Right lung (tissue), 5 donors: ENCODE results near the gene PSMD1. TPM values are rescaled to one million over a fixed set of nuclear protein-coding genes. Genes with fewer than 3 reads are reported as not detected.
"Not testable (repeated sequence)": the region's sequence is repeated elsewhere in the genome, so short reads cannot be mapped to it uniquely, and the experiment has no call there.

Experiments
- DNase-seq, 2 donors: peaks; one replicate each; pipeline ENCODE4 v3.0.0-alpha.2; 2013
- polyA plus RNA-seq, 5 donors: library from polyadenylated mRNA; unstranded; fragments of 120-200 nt; gene quantifications; one replicate each; pipeline versions ENCODE4 v1.2.1 to v1.2.3, GENCODE V29; 2013; ENCODE audit warnings: inconsistent platforms in 1 of 5, low replicate concordance in 1 of 5; ENCODE audit not compliant: insufficient read length in 5 of 5, insufficient read depth in 1 of 5

PSMD1 gene
- polyA plus RNA-seq, 5 donors, result 73.2 to 80.3 (median 75.9) TPM

DNA sequence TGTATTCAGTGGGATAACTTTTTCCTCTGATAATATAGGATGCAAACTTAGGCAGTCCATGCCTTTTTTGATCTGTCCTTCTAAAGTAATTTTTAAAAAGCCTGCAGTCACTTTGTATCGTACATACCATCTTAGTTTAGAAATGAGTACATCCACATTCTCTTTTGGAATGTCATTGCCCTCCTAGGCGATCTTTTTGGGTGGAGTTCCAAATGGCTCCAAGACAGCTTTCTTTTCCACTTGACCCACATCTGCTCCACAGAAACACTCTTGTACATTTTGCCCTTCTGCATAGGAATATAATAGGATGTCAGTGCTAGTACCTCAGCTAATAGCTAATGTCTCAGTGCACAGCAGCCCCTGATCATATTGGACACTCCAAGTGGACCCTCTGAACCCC is 90.0 kb downstream of the PSMD1 start:
- no peak for DNase-seq

DNA sequence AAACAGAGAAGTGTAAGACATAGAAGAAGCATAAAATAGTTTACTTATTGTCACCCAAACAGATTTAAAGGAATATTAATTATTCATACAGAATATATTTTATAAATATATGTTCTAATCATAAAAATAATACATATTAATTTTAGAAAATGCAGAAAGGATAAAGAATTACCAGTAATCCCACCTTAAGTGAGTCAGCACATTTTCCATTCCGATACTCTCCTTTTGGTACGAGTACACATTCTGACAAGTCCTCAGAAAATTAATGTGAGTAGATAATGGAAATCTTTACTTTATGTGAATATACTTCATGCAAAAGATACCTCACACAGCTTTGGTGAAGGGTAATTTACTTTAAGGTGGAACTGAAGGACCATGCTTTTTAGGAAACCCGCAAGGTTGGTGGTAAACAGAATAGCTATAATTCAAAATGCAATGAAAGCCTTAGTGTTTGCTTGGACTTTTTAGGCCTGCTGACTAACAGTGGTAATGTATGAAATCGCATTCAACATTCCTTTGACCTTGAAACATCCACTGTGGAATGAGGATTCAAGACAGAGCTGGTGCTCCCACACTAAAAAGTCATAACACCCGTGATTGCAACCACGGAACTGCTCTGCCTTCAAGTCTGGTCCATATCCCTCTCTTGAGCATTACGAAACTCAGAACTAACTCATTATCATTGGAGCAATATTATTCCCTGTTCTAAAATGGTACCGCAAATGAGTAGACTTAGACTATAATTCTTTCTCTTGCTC is 96.3 kb downstream of the PSMD1 start:
- no peak for DNase-seq

GRCh38 chr2:231159306-231159705 is 102.6 kb downstream of the PSMD1 start:
- DNase-seq, result no peak

DNA sequence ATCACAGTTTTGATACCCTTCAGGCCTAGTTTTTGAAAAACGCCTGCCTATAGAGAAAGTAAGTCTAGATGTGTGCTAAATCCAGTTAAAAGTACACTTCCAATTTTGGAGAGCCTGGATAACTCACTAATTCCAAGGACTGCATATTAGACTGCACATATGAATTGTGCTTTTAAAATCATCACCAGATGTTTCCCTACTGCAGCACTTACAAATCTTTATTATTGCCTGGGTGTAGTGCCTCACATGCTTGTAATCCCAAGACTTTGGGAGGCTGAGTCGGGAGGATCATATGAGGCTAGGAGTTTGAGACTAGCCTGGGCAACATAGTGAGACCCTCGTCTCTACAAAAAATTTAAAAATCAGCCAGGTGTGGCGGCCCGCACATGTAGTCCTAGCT is 104.0 kb downstream of the PSMD1 start:
- no peak for DNase-seq

GRCh38 chr2:231161252-231161839 is 104.7 kb downstream of the PSMD1 start:
- no peak for DNase-seq

GRCh38 chr2:231161877-231162329 is 105.2 kb downstream of the PSMD1 start:
- no peak for DNase-seq

- no peak for DNase-seq
These were observed 106.3 kb downstream of the PSMD1 start for GRCh38 chr2:231163011-231163410.

- no peak for DNase-seq
These were observed 106.9 kb downstream of the PSMD1 start for GRCh38 chr2:231163414-231164095.

GRCh38 chr2:231167745-231168459 is 111.2 kb downstream of the PSMD1 start:
- DNase-seq, result no peak

DNA sequence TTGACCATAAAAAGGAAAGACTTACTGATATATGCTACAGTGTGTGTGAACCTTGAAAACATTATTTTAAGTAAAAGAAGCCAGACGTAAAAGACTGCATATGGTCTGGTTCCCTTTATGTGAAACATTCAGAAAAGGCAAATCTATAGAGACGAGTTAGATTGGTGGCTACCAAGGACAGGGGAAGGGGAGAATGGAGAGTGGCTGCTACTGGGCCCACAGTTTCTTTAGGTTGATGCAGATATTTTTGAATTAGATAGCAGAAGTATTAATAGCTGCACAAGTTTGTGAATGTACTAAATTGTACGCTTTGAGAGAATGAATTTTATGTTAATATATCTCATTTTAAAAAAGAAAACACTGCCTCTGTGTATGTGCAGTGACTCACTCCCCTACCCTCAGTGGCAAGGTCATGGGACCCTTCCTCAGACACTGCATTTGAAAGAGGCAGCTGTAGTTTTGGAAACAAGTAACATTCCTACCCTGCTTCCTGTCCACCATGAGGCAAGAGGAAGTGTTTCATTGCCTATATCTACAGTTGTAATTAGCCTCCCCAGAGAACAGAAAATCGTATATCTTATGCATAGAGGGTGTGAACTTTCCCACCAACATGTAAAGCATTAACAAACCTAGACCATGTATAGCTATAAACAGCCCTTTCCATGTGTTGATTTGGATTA is 111.9 kb downstream of the PSMD1 start:
- DNase-seq, result no peak

- DNase-seq, result no peak
These were observed 112.8 kb downstream of the PSMD1 start for GRCh38 chr2:231169488-231169887.

DNA sequence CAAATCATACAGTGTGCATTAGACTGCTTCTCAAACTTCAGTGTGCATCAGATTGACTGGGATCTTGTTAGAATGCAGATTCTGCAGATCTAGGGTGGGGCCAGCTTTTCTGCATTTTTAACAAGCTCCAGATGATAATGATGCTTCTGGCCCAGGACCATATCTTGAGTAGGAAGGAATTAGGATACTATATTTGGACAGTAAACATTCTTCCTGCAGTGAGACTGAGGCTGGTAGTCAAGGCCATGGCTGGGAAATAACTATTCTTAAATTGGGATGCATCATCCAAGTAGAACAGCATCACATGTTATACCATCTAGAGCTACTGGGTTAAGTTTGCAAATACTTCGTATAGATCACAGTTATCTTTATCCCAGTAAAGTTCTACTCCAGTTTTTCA is 113.4 kb downstream of the PSMD1 start:
- no peak for DNase-seq

- DNase-seq, result no peak
These were observed 115.4 kb downstream of the PSMD1 start for GRCh38 chr2:231172025-231172424.

GRCh38 chr2:231174211-231174651 is 117.6 kb downstream of the PSMD1 start:
- no peak for DNase-seq

- DNase-seq, result no peak
These were observed 119.4 kb downstream of the PSMD1 start for GRCh38 chr2:231176066-231176465.

DNA sequence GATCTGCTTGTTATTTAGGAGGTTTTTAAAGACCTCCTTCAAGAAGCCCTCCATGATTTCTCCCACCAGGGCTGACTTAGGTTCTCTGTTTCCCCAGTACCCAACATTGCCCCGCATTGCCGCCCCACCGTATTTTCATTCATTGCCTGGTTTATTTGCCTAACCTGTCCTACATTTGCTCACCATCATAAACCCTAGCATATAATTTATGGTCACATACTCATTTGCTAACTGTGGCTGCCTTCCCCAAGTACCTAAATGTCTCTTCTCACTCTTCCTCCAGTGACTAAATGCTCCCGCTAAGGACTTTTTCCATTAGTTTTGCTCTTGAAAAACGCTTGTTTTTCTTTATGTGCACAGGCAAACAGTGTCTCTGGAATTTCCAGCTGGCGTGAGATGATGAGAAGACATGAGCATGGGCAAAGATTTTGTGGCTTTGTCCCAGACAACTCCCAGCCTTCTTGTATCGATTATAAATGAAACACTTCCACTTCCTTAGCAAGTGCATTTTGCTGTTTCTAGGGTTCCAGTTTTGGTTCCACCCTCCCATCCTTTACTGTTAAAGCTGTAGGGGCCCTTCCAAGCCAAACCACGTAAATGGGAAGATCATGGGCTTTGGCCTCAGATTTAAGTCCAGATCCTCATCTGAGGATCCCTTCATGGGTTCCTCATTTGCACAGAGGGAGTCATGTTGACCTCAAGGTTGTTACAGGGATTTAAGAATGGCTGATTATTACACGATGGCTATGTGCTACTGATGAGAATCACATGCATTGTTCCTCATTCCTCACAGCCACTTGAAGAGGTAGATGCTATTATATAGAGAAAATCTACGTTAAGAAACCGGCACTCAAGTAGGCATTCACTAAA is 120.7 kb downstream of the PSMD1 start:
- DNase-seq, result no peak

DNA sequence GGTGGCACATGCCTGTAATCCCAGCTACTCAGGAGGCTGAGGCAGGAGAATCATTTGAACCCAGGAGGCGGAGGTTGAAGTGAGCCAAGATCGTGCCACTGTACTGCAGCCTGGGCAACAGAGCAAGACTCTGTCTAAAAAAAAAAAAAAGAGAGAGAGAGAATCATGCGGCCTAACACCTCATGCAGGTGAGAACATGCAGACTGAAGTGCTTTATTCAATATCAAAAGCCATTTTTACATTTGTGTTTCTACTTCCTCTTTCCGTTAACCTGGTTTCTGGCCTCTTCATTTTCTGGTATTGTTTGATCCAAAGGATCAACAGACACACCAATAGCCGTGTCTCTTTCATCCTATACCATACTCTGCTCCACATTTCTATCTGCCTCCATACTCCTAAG is 122.1 kb downstream of the PSMD1 start:
- DNase-seq, result not testable (repeated sequence)

- DNase-seq, result no peak
These were observed 125.3 kb downstream of the PSMD1 start for GRCh38 chr2:231181860-231182512.

GRCh38 chr2:231182513-231182899 is 125.8 kb downstream of the PSMD1 start:
- DNase-seq, result no peak

- DNase-seq, result no peak
These were observed 127.2 kb downstream of the PSMD1 start for GRCh38 chr2:231183851-231184250.
